Spleen (tissue), 11 donors: ENCODE data around the gene GDPGP1. TPM values are rescaled to one million over a fixed set of nuclear protein-coding genes. Genes with fewer than 3 reads are reported as not detected.

Experiments
- DNase-seq: peaks from one replicate; pipeline ENCODE4 v3.0.0-alpha.2; 2020
- H3K27ac ChIP-seq, 8 donors: fragments of 200-600 bp; sonication (generic) in 7 of 8; 1 replicate in 4 of 8; 2 replicates in 4 of 8; pipeline versions ENCODE4 v1.5.0 to v1.8.0; 2016 to 2021; ENCODE audit warnings: inconsistent platforms in 4 of 8, mild to moderate bottlenecking in 4 of 8, moderate library complexity in 1 of 8
- H3K27me3 ChIP-seq, 7 donors: fragments of 200-600 bp; sonication (generic) in 6 of 7; replicated peaks in 1 of 7; 1 replicate in 4 of 7; 2 replicates in 3 of 7; pipeline versions ENCODE4 v1.5.0 to v1.8.0; 2016 to 2021; ENCODE audit warnings: inconsistent platforms in 3 of 7, mild to moderate bottlenecking in 1 of 7
- H3K36me3 ChIP-seq, 6 donors: fragments of 200-600 bp; sonication (generic) in 5 of 6; 1 replicate in 4 of 6; 2 replicates in 2 of 6; pipeline versions ENCODE4 v1.5.0 to v1.8.0; 2016 to 2021; ENCODE audit warnings: inconsistent platforms in 2 of 6
- H3K4me1 ChIP-seq, 6 donors: fragments of 200-600 bp; sonication (generic) in 5 of 6; 1 replicate in 3 of 6; 2 replicates in 3 of 6; pipeline versions ENCODE4 v1.5.0 to v1.8.0; 2016 to 2021; ENCODE audit warnings: inconsistent platforms in 3 of 6
- H3K4me3 ChIP-seq, 8 donors: fragments of 200-600 bp; sonication (generic) in 7 of 8; 1 replicate in 4 of 8; 2 replicates in 4 of 8; pipeline versions ENCODE4 v1.5.0 to v1.8.0; 2016 to 2021; ENCODE audit warnings: inconsistent platforms in 4 of 8, mild to moderate bottlenecking in 4 of 8, moderate library complexity in 2 of 8
- H3K9me3 ChIP-seq, 8 donors: fragments of 200-600 bp; sonication (generic) in 7 of 8; 1 replicate in 4 of 8; 2 replicates in 4 of 8; pipeline versions ENCODE4 v1.5.0 to v1.8.0; 2016 to 2021; ENCODE audit warnings: inconsistent platforms in 4 of 8
- CTCF ChIP-seq, 11 experiments: fragments of 200-600 bp in 7 of 11; fragments of 450-650 bp in 4 of 11; sonication (generic) in 4 of 11; IDR thresholded peaks in 8 of 11; conservative IDR thresholded peaks in 3 of 11; 1 replicate in 7 of 11; 2 replicates in 4 of 11; pipeline versions ENCODE4 v1.4.0 to v1.8.0; 2016 to 2021; ENCODE audit warnings: antibody characterized with exemption in 11 of 11, inconsistent platforms in 4 of 11, mild to moderate bottlenecking in 1 of 11
- POLR2A ChIP-seq, 3 donors: fragments of 450-650 bp; IDR thresholded peaks; one replicate each; pipeline ENCODE4 v1.5.1; 2017; ENCODE audit warnings: antibody characterized with exemption in 3 of 3, mild to moderate bottlenecking in 1 of 3
- POLR2AphosphoS5 ChIP-seq, 3 donors: sonication (generic); formaldehyde crosslinking; IDR thresholded peaks; one replicate each; pipeline ENCODE4 v1.5.1; 2017; ENCODE audit warnings: antibody characterized with exemption in 3 of 3
- WGBS, 5 donors: extraction: QIAGEN DNeasy Blood & Tissue Kit in 3 of 5; methylation state at CpG; one replicate each; pipeline versions ENCODE4 v1.1.5 to v1.1.7; 2013 to 2018; 5-methylcytosine and 5-hydroxymethylcytosine counted together
- intact Hi-C: fragments of 100-400 bp; cut with DNase I; formaldehyde crosslinking; loops from one replicate; pipeline ENCODE4 v1.15.0; 2023; ENCODE audit warnings: low total_unique reads
- polyA plus RNA-seq, 3 donors: library from polyadenylated mRNA; stranded (reverse); fragments of 200-250 nt; gene quantifications; one replicate each; pipeline ENCODE4 v1.2.1, GENCODE V29; 2013
- total RNA-seq, 7 donors: library from RNA; depleted of rRNA in 3 of 7; stranded (reverse); fragments of >200 nt in 3 of 7; fragmentation: NEBNext Ultra II Directional in 4 of 7; extraction: Animal tissue kit (Norgen Biotek cat#: 25700) in 4 of 7; gene quantifications; one replicate each; pipeline versions ENCODE4 v1.1.0 to v1.2.1, GENCODE V29; 2016 to 2021
- donor health status: healthy with polysubstance abuse.
- donor health status: DM: no; HTN: no; CAD: no; lungs with moderate emphysema.
- donor health status: DM: no; HTN: no; CAD: no.
- donor health status: Bipolar disorder and iron deficiency.
- donor health status: healthy.
- donor health status: DM: no; HTN: no; CAD: no.
- donor health status: DM: yes; HTN: yes; CAD: no.

GDPGP1 gene
- total and polyA plus RNA-seq, 10 donors, result 1.9 to 13.4 (median 9.6) TPM

GRCh38 chr15:90202929-90203328 is 31.1 kb upstream of the GDPGP1 start:
- no peaks in the 10 kb centered on the region for H3K27me3 ChIP-seq
- H3K9me3 ChIP-seq, result no peaks in the 10 kb centered on the region
- WGBS, 5 donors, result 87 to 97% (median 94%) methylated on average over 4 of the region's 4 CpGs
- H3K4me3 ChIP-seq, result peak overlapping the region in 4 of 8 donors; percentile 87 to 95 (median 90)
- peak overlapping the region in 3 of 8 donors; percentile 91 to 94 (median 93) for H3K27ac ChIP-seq
- peaks cover 0 to 49% (median 8%) of the 10 kb centered on the region in 6 donors for H3K36me3 ChIP-seq
- DNase-seq, result no peak
- H3K4me1 ChIP-seq, result peaks cover 30 to 97% (median 74%) of the 10 kb centered on the region in 6 donors
- intact Hi-C loops, result no loop called here
- TF ChIP-seq POLR2AphosphoS5 (IDR thresholded peaks at IDR 0.05) (no peak), CTCF (IDR thresholded peaks at IDR 0.05 in 8 of 11, conservative IDR thresholded peaks at IDR 0.05 in 3 of 11) (no peak), POLR2A (IDR thresholded peaks at IDR 0.05) (no peak)

- no peak for TF ChIP-seq POLR2A (IDR thresholded peaks at IDR 0.05)
- no peak for TF ChIP-seq CTCF (IDR thresholded peaks at IDR 0.05 in 8 of 11, conservative IDR thresholded peaks at IDR 0.05 in 3 of 11)
- no peak for TF ChIP-seq POLR2AphosphoS5 (IDR thresholded peaks at IDR 0.05)
- WGBS, 5 donors, result 96 to 98% (median 97%) methylated on average over 4 to 7 of the region's 7 CpGs
- no peaks in the 10 kb centered on the region for H3K9me3 ChIP-seq
- intact Hi-C loops, result no loop called here
- H3K27me3 ChIP-seq, result no peaks in the 10 kb centered on the region
- peak overlapping the region in 2 of 8 donors; percentile 90 to 95 for H3K4me3 ChIP-seq
- H3K36me3 ChIP-seq, result peaks cover 0 to 54% (median 8%) of the 10 kb centered on the region in 6 donors
- H3K4me1 ChIP-seq, result peaks cover 30 to 97% (median 77%) of the 10 kb centered on the region in 6 donors
- DNase-seq, result peak; percentile 57
- peak overlapping the region in 3 of 8 donors; percentile 37 to 94 (median 93) for H3K27ac ChIP-seq
Measured at GRCh38 chr15:90203473-90203872, 30.5 kb upstream of the GDPGP1 start.

GRCh38 chr15:90203922-90204321 is 30.1 kb upstream of the GDPGP1 start:
- Histone ChIP-seq H3K9me3 (no peaks in the 10 kb centered on the region), H3K36me3 (peaks cover 0 to 59% (median 8%) of the 10 kb centered on the region in 6 donors), H3K4me3 (peak overlapping the region in 1 of 8 donors; percentile 95), H3K27me3 (no peaks in the 10 kb centered on the region), H3K4me1 (peaks cover 30 to 97% (median 78%) of the 10 kb centered on the region in 6 donors), H3K27ac (peak overlapping the region in 4 of 8 donors; percentile 37 to 94 (median 66))
- WGBS, 5 donors, result 53 to 69% (median 65%) methylated on average over 8 of the region's 8 CpGs
- TF ChIP-seq POLR2AphosphoS5 (IDR thresholded peaks at IDR 0.05) (peak; percentile 36 to 61 (median 52)), POLR2A (IDR thresholded peaks at IDR 0.05) (no peak)
- intact Hi-C loops, result no loop called here
- peak; percentile 65 for DNase-seq

- H3K36me3 ChIP-seq, result peaks cover 0 to 72% (median 8%) of the 10 kb centered on the region in 6 donors
- peaks cover 37 to 97% (median 85%) of the 10 kb centered on the region in 6 donors for H3K4me1 ChIP-seq
- no peak overlapping the region for H3K4me3 ChIP-seq
- no peaks in the 10 kb centered on the region for H3K9me3 ChIP-seq
- intact Hi-C loops, result no loop called here
- DNase-seq, result peak; percentile 51
- 80 to 93% (median 83%) methylated on average over 8 to 10 of the region's 10 CpGs for WGBS, 5 donors
- TF ChIP-seq POLR2AphosphoS5 (IDR thresholded peaks at IDR 0.05) (peak in 1 of 3 donors; percentile 25), POLR2A (IDR thresholded peaks at IDR 0.05) (no peak), CTCF (IDR thresholded peaks at IDR 0.05 in 8 of 11, conservative IDR thresholded peaks at IDR 0.05 in 3 of 11) (no peak)
- H3K27ac ChIP-seq, result peak overlapping the region in 4 of 8 donors; percentile 37 to 94 (median 66)
- H3K27me3 ChIP-seq, result no peaks in the 10 kb centered on the region
Measured at GRCh38 chr15:90205050-90205848, 28.8 kb upstream of the GDPGP1 start.
